Vagina (tissue), 2 donors: ENCODE results near the gene MYO1A. TPM values are rescaled to one million over a fixed set of nuclear protein-coding genes. Genes with fewer than 3 reads are reported as not detected.
A peak's percentile ranks its signal among the peaks of the same experiment; 100 is the strongest.

Source experiments
- DNase-seq, 2 donors: peaks; one replicate each; pipeline ENCODE4 v3.0.0-alpha.2; 2017; ENCODE audit errors: extremely low spot score in 2 of 2
- H3K27ac ChIP-seq: fragments of 200-600 bp; sonication (generic); one replicate; pipeline ENCODE4 v1.5.1; 2019
- H3K27me3 ChIP-seq: fragments of 200-600 bp; sonication (generic); one replicate; pipeline ENCODE4 v1.5.1; 2019
- H3K36me3 ChIP-seq, 2 donors: fragments of 200-600 bp; sonication (generic); one replicate each; pipeline ENCODE4 v1.5.1; 2017 to 2019
- H3K4me1 ChIP-seq: fragments of 200-600 bp; sonication (generic); one replicate; pipeline ENCODE4 v1.5.1; 2019
- H3K4me3 ChIP-seq, 2 donors: fragments of 200-600 bp; sonication (generic); 1 replicate in 1 of 2; 2 replicates in 1 of 2; pipeline ENCODE4 v1.5.1; 2016 to 2019
- H3K9me3 ChIP-seq: fragments of 200-600 bp; sonication (generic); one replicate; pipeline ENCODE4 v1.5.1; 2019
- CTCF ChIP-seq, 3 experiments: fragments of 450-650 bp in 2 of 3; fragments of 200-600 bp in 1 of 3; sonication (generic) in 1 of 3; IDR thresholded peaks; one replicate each; pipeline ENCODE4 v1.5.1; 2017 to 2019; ENCODE audit warnings: antibody characterized with exemption in 3 of 3, mild to moderate bottlenecking in 2 of 3, moderate library complexity in 2 of 3
- POLR2A ChIP-seq, 2 donors: fragments of 450-650 bp; IDR thresholded peaks; one replicate each; pipeline ENCODE4 v1.6.1; 2017; ENCODE audit warnings: antibody characterized with exemption in 2 of 2, mild to moderate bottlenecking in 2 of 2, moderate library complexity in 2 of 2
- POLR2AphosphoS5 ChIP-seq, 2 donors: sonication (generic); formaldehyde crosslinking; IDR thresholded peaks; one replicate each; pipeline ENCODE4 v1.9.0; 2017; ENCODE audit warnings: antibody characterized with exemption in 2 of 2, mild to moderate bottlenecking in 2 of 2, low read depth in 1 of 2; ENCODE audit not compliant: insufficient read depth in 1 of 2
- intact Hi-C: fragments of 100-400 bp; cut with DNase I; formaldehyde crosslinking; loops from one replicate; pipeline ENCODE4 v1.15.1; 2023
- total RNA-seq: library from RNA; depleted of rRNA; stranded (reverse); fragments of >200 nt; gene quantifications from one replicate; pipeline ENCODE4 v1.2.3, GENCODE V29; 2016

The MYO1A gene
- total RNA-seq, 1 donor from 2014 or later = 1.2 TPM

GRCh38 chr12:57006809-57007475, 43.0 kb downstream of the MYO1A start:
- Histone ChIP-seq H3K27ac (peak overlapping the region; percentile 91), H3K4me3 (peak overlapping the region; percentile 82 to 96), H3K4me1 (peaks cover 33% of the 10 kb centered on the region), H3K36me3 (peaks cover 0 to 26% of the 10 kb centered on the region in 2 donors), H3K9me3 (no peaks in the 10 kb centered on the region), H3K27me3 (no peaks in the 10 kb centered on the region)
- TF ChIP-seq POLR2AphosphoS5 (IDR thresholded peaks at IDR 0.05; ENCODE audit: insufficient read depth in 1 of 2, low read depth in 1 of 2) (no peak), POLR2A (IDR thresholded peaks at IDR 0.05) (no peak), CTCF (IDR thresholded peaks at IDR 0.05) (no peak)
- intact Hi-C loops = no loop called here
- no peak for DNase-seq

GRCh38 chr12:57005980-57006808, 43.7 kb downstream of the MYO1A start, which contains the start of gene ZBTB39:
Gene ZBTB39, minus strand, starts transcription at chr12:57006546. Its CDS starts 1,629 bp downstream, at chr12:57004917.
- TF ChIP-seq CTCF (IDR thresholded peaks at IDR 0.05) (peak in 1 of 3 experiments; percentile 68), POLR2A (IDR thresholded peaks at IDR 0.05) (no peak)
- H3K4me3 ChIP-seq = peak within 1 kb of the TSS; percentile 82 to 96
- peaks cover 0 to 26% of the 10 kb centered on the region in 2 donors for H3K36me3 ChIP-seq
- no peaks in the 10 kb centered on the region for H3K9me3 ChIP-seq
- H3K4me1 ChIP-seq = peaks cover 40% of the 10 kb centered on the region
- no peaks in the 10 kb centered on the region for H3K27me3 ChIP-seq
- peak within 1 kb of the TSS; percentile 91 for H3K27ac ChIP-seq
- DNase-seq = no peak
- intact Hi-C loops = no loop called here

GRCh38 chr12:57004651-57005050, 45.3 kb downstream of the MYO1A start:
- TF ChIP-seq CTCF (IDR thresholded peaks at IDR 0.05) (no peak), POLR2A (IDR thresholded peaks at IDR 0.05) (no peak), POLR2AphosphoS5 (IDR thresholded peaks at IDR 0.05; ENCODE audit: insufficient read depth in 1 of 2, low read depth in 1 of 2) (no peak)
- H3K36me3 ChIP-seq = peaks cover 0 to 26% of the 10 kb centered on the region in 2 donors
- peaks cover 48% of the 10 kb centered on the region for H3K4me1 ChIP-seq
- no peaks in the 10 kb centered on the region for H3K9me3 ChIP-seq
- no peaks in the 10 kb centered on the region for H3K27me3 ChIP-seq
- intact Hi-C loops = no loop called here
- peak overlapping the region in 1 of 2 donors; percentile 82 for H3K4me3 ChIP-seq
- H3K27ac ChIP-seq = no peak overlapping the region
- DNase-seq = no peak

- TF ChIP-seq POLR2AphosphoS5 (IDR thresholded peaks at IDR 0.05; ENCODE audit: insufficient read depth in 1 of 2, low read depth in 1 of 2) (no peak), POLR2A (IDR thresholded peaks at IDR 0.05) (no peak), CTCF (IDR thresholded peaks at IDR 0.05) (no peak)
- DNase-seq = no peak
- Histone ChIP-seq H3K36me3 (peaks cover 0 to 26% of the 10 kb centered on the region in 2 donors), H3K27me3 (no peaks in the 10 kb centered on the region), H3K9me3 (no peaks in the 10 kb centered on the region), H3K4me1 (peaks cover 48% of the 10 kb centered on the region), H3K4me3 (no peak overlapping the region), H3K27ac (no peak overlapping the region)
- intact Hi-C loops = no loop called here
Observed at GRCh38 chr12:57003395-57003794, 46.5 kb downstream of the MYO1A start.
